ENCODE measurements around the gene SLC6A3.
A peak's percentile ranks its signal among the peaks of the same experiment; 100 is the strongest.

Gene SLC6A3

GRCh38 chr5:1359031-1359645 lies 86.1 kb downstream of the SLC6A3 start:
- DNase-seq (ENCODE audit: low read depth, low spot score), result no peak
- no peak overlapping the region for H3K27ac ChIP-seq

- DNase-seq (ENCODE audit: low read depth, low spot score), result no peak
- no peak overlapping the region for H3K27ac ChIP-seq
Measured at GRCh38 chr5:1358726-1359025, 86.6 kb downstream of the SLC6A3 start.

GRCh38 chr5:1357946-1358725 lies 87.1 kb downstream of the SLC6A3 start:
- H3K27ac ChIP-seq, result no peak overlapping the region
- DNase-seq (ENCODE audit: low read depth, low spot score), result no peak

GRCh38 chr5:1356873-1357787 lies 88.1 kb downstream of the SLC6A3 start:
- no peak for DNase-seq (ENCODE audit: low read depth, low spot score)
- no peak overlapping the region for H3K27ac ChIP-seq

GRCh38 chr5:1354576-1354975 lies 90.7 kb downstream of the SLC6A3 start:
- no peak overlapping the region for H3K27ac ChIP-seq
- DNase-seq (ENCODE audit: low read depth, low spot score), result no peak

GRCh38 chr5:1352231-1353219 lies 92.7 kb downstream of the SLC6A3 start:
- no peak overlapping the region for H3K27ac ChIP-seq
- DNase-seq (ENCODE audit: low read depth, low spot score), result no peak

GRCh38 chr5:1351156-1351555 lies 94.1 kb downstream of the SLC6A3 start:
- no peak for DNase-seq (ENCODE audit: low read depth, low spot score)
- no peak overlapping the region for H3K27ac ChIP-seq

- H3K27ac ChIP-seq, result no peak overlapping the region
- DNase-seq (ENCODE audit: low read depth, low spot score), result no peak
Measured at GRCh38 chr5:1349246-1349645, 96.0 kb downstream of the SLC6A3 start.

- H3K27ac ChIP-seq, result no peak overlapping the region
- no peak for DNase-seq (ENCODE audit: low read depth, low spot score)
Measured at GRCh38 chr5:1348986-1349245, 96.3 kb downstream of the SLC6A3 start.

GRCh38 chr5:1347571-1347970 lies 97.7 kb downstream of the SLC6A3 start:
- no peak overlapping the region for H3K27ac ChIP-seq
- no peak for DNase-seq (ENCODE audit: low read depth, low spot score)

GRCh38 chr5:1346627-1347440 lies 98.4 kb downstream of the SLC6A3 start:
- DNase-seq (ENCODE audit: low read depth, low spot score), result no peak
- no peak overlapping the region for H3K27ac ChIP-seq

- no peak for DNase-seq (ENCODE audit: low read depth, low spot score)
- no peak overlapping the region for H3K27ac ChIP-seq
Measured at GRCh38 chr5:1345876-1346626, 99.2 kb downstream of the SLC6A3 start.

- DNase-seq (ENCODE audit: low read depth, low spot score), result peak; percentile 43
- peak within 1 kb of the TSS; percentile 45 for H3K27ac ChIP-seq
Measured at GRCh38 chr5:1344975-1345838, 100.0 kb downstream of the SLC6A3 start, which contains the start of gene CLPTM1L. TSS of gene CLPTM1L (minus strand) at chr5:1345099. CDS start at chr5:1344841, 258 bp downstream.

GRCh38 chr5:1343931-1344901 lies 101.0 kb downstream of the SLC6A3 start:
- peak overlapping the region; percentile 45 for H3K27ac ChIP-seq
- no peak for DNase-seq (ENCODE audit: low read depth, low spot score)

- no peak for DNase-seq (ENCODE audit: low read depth, low spot score)
- no peak overlapping the region for H3K27ac ChIP-seq
Measured at GRCh38 chr5:1343315-1343751, 101.9 kb downstream of the SLC6A3 start.

All from epithelial cell of prostate (primary cell).